8988T (cell line): ENCODE data around the gene ABCA12.

Experiments used
- DNase-seq: peaks from one replicate; pipeline ENCODE4 v3.0.0; 2011

The ABCA12 gene

DNA sequence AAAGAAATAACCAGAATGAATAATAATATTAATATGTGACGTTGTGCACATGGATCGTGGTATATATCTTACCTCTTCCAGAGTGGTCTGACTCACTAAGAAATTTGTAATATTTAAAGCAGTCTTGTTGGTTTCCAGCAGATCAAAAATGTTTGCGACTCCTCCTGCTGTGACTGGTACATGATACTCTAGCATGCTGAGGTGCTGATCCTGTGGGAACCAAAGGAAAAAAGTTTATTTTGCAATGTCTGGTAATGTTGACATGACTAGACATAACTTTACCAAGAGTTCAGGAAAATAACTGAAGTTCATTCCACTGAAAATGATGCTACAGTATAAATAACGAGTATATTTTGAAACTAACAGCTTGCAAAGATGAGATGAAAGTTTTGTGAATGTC, 204.4 kb downstream of the ABCA12 start:
- no peak for DNase-seq

DNA sequence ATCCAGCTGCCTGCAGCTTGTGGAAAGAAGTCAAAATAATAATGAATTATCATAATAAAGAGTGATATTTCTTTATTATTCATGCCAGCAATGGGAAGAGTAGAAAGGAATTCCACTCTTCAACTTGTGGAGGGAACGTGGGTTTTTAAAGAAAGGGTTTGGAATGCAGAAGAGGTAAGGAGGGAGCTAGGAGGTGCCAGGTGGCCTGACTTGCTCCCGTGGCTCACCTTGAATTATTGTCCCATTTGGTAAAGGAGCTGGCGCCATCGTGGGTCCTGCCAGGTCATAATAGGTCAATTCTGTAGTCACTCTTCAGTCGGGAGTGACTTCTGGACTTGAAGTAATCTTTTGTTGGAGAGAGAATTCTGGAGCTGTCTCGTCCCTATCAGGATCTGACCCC, 233.8 kb downstream of the ABCA12 start:
- no peak for DNase-seq

DNA sequence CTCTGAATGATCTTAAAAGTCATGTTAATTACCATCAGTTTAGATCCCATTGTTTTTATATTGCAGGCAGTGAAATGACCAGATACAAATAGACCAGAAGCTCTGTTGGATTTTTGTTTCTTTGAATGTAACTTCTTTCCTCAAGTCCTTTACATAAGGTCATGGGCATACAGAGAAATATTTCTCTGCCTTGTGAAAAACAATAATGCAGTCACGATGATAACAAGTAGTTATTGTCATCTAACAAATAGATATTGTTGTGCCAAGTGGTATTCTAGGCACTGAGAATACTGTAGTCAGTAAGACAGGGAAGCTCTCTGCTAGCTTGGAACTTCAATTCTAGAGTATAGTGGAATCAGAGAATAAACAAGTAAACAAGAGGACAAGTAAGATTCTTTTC, 234.2 kb downstream of the ABCA12 start:
- DNase-seq, result no peak

DNA sequence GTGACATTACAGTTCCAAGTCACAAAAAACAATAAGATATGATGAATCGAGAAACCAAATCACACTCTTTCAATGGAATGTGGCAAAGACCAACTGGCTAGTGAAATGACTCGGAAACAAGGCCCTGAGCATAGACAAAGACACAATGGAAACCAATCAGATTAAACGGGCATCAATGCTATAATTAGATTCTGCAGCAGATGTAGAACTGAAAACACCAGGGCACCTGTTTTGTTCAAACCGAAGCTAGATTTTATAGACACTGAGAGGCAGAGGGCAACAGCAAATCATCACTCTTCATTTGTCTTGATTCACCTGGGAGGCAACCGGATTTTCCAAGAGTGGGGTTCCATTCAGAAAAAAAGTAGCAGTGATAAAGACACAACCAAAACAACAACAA, 236.1 kb downstream of the ABCA12 start:
- DNase-seq, result no peak

DNA sequence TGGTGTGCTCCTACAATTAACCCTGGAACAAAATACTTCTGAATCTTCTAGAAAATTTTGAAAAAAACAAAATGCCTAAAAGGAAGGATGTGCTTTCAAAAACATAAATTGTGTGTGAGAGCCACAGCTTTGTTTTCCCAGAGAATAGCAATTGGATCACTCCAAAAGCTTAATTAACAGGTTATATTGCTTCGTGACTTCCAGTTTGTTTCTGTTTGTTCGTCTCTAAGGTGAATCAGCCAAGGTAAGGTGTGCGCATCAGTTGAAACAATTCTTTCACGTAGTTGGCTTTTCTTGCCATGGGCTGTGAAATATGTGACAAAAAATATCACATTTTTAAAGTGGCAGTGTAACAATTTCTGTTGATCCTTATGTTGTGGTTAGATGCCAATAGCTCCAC, 238.7 kb downstream of the ABCA12 start:
- no peak for DNase-seq

DNA sequence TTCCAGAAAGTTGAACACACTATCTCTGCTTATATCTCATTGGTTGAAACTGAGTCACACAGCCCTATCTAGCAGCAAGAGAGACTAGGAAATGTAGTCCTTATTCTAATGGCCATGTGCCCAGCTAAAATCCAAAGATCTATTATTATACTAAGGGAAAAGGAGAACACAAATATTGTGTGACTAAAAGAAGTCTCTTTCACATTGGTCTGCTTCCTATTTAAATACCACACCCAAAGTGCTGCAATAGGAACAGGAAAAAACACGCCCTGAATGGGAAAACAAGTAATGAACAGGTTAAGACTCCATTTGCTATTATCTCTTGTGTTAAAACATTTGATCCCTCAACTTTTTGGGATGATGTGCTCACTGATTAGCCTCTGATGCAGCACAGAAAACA, 242.2 kb downstream of the ABCA12 start:
- DNase-seq, result no peak

DNA sequence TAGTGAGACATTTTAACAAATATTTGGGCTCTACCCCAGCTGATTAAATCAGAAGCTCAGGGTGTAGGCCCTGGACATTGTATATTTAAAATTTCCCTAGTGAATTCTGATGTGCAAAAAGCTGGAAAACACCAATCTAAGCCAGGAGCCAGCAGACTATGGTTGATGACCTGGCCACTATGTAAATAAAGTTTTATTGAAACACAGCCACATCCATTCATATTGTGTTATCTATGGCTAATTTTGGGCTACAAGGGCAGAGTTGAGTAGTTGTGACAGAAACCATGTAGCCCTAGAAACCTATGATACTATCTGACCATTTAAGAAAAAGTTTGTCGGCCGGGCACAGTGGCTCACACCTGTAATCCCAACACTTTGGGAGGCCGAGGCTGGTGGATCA, 243.0 kb downstream of the ABCA12 start:
- no peak for DNase-seq

DNA sequence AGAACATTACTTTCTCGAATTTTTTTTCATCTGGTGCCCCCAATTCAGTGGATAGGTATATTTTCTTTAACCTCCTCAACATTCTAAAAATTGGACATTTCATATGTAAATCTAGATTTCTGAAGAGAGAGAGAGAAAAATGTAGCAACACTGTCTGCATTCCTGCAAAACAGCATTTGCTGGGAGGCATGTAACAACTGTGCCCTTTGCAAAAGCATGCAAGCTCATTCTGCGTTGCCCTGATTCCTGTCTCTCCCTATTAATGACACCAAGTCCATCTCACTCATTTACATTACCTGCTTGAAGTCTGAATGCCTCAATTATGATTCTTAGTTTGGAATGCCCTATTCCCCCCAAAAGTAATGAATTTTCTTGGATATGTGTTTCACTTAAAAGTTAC, 249.1 kb downstream of the ABCA12 start:
- no peak for DNase-seq

DNA sequence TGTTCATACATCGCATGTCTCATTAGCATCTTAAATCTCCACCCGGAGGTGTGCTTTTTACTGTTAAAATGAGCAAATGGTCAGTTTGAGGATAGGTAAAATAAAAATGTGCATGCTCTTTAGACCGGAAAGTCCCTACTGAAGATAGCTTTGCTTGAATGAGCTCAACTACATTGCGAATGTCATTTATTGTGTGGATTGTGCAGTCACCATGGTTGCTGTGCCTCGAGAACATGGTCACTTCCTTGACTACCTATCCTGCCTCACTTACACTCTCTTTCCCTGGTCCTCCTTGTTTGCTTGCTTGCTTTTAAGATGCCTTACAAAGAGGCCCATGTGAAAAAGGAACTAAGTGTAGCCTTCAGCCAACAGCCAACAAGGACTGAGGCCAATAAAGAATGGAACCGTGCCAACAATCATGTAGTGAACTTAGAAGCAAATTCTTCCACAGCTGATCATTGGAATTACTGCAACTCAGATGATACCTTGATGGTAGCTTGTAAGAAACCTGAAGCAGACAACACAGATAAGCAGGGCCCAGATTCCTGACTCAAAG, 256.7 kb downstream of the ABCA12 start:
- DNase-seq, result no peak
